ENCODE data around the gene PLCG2.
"Not testable (repeated sequence)": the region's sequence is repeated elsewhere in the genome, so short reads cannot be mapped to it uniquely, and the experiment has no call there.

The PLCG2 gene

GRCh38 chr16:81942007-81942601 is 163.0 kb downstream of the PLCG2 start:
- DNase-seq = no peak

GRCh38 chr16:81945665-81946064 is 166.6 kb downstream of the PLCG2 start:
- DNase-seq = no peak

DNA sequence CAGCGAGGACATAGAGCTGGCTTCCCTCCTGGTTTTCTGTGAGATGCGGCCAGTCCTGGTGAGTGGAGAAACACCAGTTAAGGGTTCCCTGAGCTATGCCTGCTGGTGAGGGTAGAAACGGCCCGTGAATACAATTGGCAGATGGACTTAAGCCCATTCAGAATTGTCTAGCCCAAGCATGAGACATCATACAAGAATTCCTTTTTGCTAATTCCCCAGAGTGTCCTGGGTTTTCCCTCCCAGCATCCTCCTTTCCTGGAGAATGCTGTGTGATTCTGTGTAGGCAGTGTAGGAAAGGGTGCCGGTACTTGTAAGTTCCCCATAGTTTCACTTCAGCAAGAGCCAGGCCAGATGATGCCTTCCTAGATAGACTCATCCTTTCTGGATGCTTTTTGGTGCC is 167.1 kb downstream of the PLCG2 start:
- no peak for DNase-seq

GRCh38 chr16:81951564-81951963 is 172.5 kb downstream of the PLCG2 start:
- DNase-seq = no peak

- no peak for DNase-seq
Measured at GRCh38 chr16:81956213-81956948, 177.3 kb downstream of the PLCG2 start.

- no peak for DNase-seq
Measured at GRCh38 chr16:81964808-81965207, 185.7 kb downstream of the PLCG2 start.

DNA sequence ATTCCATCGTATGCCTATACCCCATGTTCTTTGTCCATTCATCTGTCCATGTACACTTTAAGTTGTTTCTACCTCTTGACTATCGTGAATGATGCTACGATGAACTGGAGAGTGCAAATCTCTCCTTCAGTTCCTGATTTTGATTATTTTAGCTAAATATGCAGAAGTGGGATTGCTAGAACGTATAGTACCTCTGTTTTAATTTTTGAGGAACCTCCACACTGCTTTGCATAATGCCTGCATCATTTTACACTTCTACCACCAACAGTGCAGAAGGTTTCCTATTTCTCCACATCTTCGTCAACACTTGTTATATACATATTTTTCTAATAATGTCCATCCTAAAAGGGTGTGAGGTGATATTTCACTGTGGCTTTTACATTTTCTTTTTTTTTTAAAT is 188.3 kb downstream of the PLCG2 start:
- DNase-seq = no peak

DNA sequence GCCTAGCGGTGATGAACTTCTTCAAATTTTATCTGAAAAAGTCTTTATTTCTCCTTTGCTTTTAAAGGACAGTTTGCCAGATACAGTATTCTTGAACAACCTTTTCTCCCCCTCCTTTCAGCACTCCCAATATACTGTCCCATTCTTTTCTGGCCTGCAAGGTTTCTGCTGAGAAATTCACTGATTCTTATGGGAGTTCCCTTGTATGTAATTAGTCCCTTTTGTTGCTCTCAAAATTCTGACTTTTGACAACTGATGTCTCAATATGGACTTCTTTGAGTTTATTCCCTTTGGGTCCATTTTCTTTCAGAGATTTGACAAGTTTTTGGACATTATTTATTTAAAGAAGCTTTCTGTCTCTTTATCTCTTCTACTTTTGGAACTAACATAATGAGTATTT is 192.8 kb downstream of the PLCG2 start:
- no peak for DNase-seq

GRCh38 chr16:81973737-81974136 is 194.6 kb downstream of the PLCG2 start:
- no peak for DNase-seq

DNA sequence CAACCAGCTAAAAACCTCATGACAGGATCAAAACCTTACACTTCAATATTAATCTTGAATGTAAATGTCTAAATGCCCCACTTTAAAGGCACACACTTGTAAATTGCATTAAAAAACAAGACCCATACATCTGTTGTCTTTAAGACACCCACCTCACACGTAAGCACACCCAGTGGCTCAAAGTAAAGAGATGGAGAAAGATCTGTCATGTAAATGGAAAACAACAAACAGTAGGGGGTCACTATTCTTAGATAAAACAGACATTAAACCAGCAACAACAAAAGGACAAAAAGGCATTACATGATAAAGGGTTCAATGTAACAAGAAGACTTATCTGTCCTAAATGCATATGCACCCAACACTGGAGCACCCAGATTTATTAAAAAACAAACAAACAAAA is 196.5 kb downstream of the PLCG2 start:
- DNase-seq = no peak

GRCh38 chr16:81977335-81977942 is 198.3 kb downstream of the PLCG2 start:
- DNase-seq = not testable (repeated sequence)

GRCh38 chr16:81987121-81987520 is 208.0 kb downstream of the PLCG2 start:
- no peak for DNase-seq

DNA sequence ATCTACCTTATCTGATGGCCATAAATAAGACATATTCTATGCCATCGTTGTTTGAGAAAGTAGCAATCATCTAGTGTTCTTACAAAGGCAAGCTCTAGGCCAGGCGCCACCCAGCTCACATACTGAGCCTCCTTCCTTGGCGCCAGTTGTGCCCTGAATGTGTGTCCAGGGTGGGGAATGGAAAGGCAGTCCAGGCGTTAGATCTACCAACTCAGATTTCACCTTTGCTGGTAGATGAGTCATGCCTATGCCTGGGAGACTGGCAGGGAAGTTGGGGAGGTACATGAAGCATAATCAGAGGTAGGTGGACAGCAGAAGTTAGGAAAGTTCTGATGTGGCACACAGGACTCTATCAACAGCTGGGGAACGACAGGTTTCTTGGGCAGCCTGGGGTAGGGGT is 208.6 kb downstream of the PLCG2 start:
- no peak for DNase-seq

DNA sequence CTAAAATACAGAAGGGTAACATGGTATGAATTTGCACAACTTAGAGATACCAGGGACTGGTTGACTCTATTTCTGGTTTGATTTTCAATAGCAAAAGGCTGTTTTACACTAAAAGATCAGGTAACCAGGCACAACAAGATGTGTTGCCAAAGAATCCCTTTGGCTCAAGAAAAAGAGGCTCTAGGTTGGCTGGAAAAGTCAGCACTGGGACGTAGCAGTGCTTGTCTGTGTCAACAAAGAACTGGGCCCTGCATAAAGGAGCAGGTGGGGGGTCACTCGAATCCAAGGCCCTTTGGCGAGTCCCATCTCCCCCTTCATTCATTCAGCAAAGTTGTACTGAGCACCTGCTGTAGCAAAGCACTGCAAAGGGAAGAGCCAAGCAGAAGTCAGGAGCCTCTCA is 213.8 kb downstream of the PLCG2 start:
- DNase-seq = no peak

- DNase-seq = peak; percentile 11
Measured at GRCh38 chr16:81994485-81994884, 215.4 kb downstream of the PLCG2 start.

- no peak for DNase-seq
Measured at GRCh38 chr16:81995651-81996050, 216.6 kb downstream of the PLCG2 start.

DNA sequence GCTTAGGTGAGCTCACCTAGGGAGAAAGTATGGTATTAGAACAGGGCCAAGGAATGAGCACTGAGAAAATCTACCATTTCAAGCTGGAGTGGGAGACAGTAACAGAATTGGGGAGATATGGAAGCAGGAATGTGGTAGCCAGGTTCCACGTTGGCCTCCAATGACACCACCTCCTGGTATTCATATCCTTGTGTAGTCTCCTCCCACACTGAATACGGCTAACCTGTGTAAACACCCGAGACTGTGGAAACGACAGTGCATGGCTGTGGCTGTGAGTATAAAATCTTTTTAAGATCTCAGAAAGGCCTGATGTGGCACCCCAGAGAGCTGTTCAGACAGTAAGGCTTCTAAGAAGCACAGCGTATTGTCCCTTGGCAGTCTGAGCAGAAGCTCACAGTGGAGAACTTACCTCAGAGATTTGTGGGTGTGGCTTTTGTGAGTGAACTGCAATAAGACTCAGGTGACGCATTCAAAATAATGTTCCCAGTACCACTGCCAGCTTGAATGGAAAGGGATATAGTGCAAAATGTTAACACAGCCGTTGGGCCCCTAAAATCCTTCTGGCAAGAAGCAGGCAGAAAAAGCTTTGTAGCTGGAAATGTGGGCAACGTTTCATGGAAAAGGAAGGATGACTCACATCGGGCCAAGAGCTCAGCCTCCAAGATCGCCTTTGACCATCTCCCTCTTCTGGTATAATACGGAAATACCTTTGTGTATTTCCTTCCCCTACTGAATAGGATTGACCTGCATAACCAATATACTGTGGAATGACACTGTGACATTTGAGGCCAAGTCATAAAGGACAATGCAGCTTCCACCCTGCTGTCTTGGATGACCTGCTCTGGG is 217.8 kb downstream of the PLCG2 start:
- DNase-seq = peak; percentile 19

DNA sequence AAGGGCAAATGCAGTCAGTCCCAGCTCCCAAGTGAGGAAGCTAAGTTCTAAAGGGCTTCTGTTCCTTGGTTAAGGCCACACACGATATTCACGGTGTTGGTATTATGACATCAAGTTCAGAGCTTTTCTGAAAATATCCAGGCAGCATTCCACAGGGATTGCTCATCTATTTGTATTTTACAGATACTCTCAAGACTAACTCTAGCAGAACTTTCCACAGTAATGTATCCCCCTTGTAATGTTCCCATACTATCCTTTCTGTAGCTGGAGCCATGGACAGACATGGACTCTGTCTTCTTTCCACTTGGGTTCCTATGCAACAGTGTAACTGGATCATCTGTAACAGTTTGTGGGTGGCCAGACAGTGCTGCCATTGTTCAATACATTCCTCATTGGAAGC is 218.6 kb downstream of the PLCG2 start:
- no peak for DNase-seq

DNA sequence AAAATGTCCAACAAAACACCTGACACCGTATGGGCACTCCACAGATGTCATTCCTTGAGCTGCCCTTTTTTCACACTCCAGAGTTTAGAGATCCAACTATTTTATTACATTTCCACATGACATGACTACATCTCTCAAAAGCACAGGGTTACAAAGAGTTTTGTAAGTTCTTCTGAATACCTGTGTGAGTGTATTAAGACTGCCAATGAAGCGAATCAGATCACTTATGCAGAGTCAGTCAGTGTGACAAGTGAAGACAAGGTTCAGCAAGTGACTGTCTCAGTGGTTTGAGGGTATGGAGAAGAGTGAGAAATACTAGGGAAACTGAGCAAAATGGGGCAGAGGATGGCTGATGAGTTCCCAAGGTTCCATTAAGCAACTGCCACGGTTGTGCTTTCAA is 223.7 kb downstream of the PLCG2 start:
- DNase-seq = no peak

DNA sequence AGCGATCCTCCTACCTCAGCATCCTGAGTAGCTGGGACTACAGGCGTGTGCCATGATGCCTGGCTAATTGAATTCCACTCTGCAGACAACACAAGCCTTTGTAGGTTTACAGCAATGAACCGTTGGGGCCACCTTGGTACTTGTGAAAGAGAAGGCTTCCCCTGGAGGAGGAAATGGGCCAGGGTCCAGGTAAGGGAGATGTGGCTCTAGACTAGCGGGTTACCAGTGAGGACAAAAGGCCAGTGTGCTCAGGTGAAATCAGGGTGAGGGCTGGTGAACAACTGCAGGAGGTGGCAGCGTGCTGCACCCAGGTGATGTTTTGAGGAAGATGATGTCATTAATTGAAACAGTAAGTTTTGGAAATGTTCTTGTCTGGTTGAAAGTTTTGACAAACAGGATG is 225.5 kb downstream of the PLCG2 start:
- no peak for DNase-seq

DNA sequence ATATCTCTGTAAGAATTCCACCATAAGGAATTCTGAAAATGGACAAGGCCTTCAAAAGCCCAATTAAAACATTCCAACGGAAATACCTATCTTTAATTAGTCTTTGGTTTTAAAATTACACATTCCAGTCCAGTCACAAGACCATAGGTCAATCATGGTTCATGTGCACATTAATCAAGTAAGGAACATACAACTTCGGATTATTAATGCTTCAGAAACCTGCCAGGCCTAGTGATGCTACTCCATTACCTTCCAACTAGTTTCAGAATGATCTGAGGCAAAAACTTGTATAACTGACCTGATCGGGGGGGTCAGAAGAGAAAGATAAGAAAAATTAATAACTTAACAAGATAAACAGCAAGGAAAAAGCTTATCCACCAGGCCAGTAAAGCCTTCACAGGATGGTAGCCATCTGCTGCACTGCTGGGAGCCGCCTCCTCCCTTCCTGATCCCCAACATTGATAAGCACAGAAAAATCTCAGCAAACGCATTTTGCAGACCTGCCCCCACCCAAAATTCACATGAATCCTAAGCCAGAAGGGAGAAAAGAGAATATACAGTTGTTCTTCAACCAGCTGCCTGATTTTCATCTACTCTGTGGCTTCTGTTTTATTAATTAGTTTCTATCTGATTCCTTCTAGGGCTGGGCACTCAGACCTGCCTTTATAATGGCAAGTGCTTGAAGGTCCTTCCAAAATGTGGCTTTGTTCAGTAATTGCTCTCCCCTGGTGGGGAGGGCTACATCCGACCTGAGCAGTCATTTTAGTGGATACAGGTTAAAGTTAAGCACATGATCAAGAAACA is 226.1 kb downstream of the PLCG2 start:
- no peak for DNase-seq

DNA sequence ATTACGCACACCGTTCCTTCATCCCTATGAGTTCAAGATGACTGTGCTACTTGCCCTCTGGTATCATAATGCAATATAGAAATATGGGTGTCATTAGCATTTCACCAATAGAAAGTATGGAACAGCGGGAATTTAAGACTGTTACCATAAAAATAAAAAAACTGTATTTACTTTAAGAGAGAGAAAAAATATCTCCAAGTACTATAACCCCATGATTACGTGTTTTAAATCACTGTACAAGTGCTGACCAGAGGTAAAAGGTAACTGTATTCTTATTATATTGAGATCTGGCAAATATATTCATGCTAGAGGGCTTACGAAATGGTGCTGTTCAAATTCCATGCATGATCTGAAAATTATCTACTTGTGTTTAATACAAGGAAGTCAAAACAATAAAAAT is 226.9 kb downstream of the PLCG2 start:
- DNase-seq = no peak

GRCh38 chr16:82007189-82007588 is 228.1 kb downstream of the PLCG2 start:
- DNase-seq = no peak
